HepG2 (cell line): Measurements from ENCODE around the gene KIAA0825. TPM values are rescaled to one million over a fixed set of nuclear protein-coding genes. Genes with fewer than 3 reads are reported as not detected.

Experiments
- BRD4 ChIP-seq: sonication (generic); formaldehyde crosslinking; IDR thresholded peaks from 2 replicates; pipeline ENCODE4 v1.4.0; 2020; ENCODE audit warnings: missing genetic modification reagents
- CERS6 ChIP-seq: sonication (generic); formaldehyde crosslinking; IDR thresholded peaks from 2 replicates; pipeline ENCODE4 v1.5.0; 2020; ENCODE audit warnings: missing genetic modification reagents
- GPBP1L1 ChIP-seq: sonication (generic); formaldehyde crosslinking; IDR thresholded peaks from 2 replicates; pipeline ENCODE4 v1.5.0; 2020; ENCODE audit warnings: mild to moderate bottlenecking, missing genetic modification reagents
- HDAC6 ChIP-seq: fragments of 200-600 bp; sonication (generic); IDR thresholded peaks from 2 replicates; pipeline ENCODE4 v1.7.0; 2017; ENCODE audit warnings: mild to moderate bottlenecking, antibody characterized with exemption, low read length, low read depth
- LCORL ChIP-seq, 2 experiments: fragments of 450-650 bp in 1 of 2; sonication (generic) in 1 of 2; formaldehyde crosslinking in 1 of 2; IDR thresholded peaks; 2 replicates each; pipeline versions ENCODE4 v1.5.0 to v1.6.1; 2017 to 2020; ENCODE audit warnings: antibody characterized with exemption in 1 of 2, missing genetic modification reagents in 1 of 2
- MAF1 ChIP-seq: sonication (generic); formaldehyde crosslinking; IDR thresholded peaks from 2 replicates; pipeline ENCODE4 v1.5.0; 2020; ENCODE audit warnings: missing genetic modification reagents, borderline replicate concordance
- NFE2L2 ChIP-seq: fragments of 150-350 bp; IDR thresholded peaks from 2 replicates; pipeline ENCODE4 v1.6.1; 2014; ENCODE audit warnings: low read length
- SATB2 ChIP-seq: sonication (generic); formaldehyde crosslinking; IDR thresholded peaks from 2 replicates; pipeline ENCODE4 v1.5.0; 2020; ENCODE audit warnings: missing genetic modification reagents
- SNAPC5 ChIP-seq: sonication (generic); formaldehyde crosslinking; IDR thresholded peaks from 2 replicates; pipeline ENCODE4 v1.8.1; 2023; ENCODE audit warnings: mild to moderate bottlenecking, missing genetic modification reagents, borderline replicate concordance
- ZFP62 ChIP-seq: sonication (generic); formaldehyde crosslinking; IDR thresholded peaks from 2 replicates; pipeline ENCODE4 v1.4.0; 2020; ENCODE audit warnings: missing genetic modification reagents
- ZNF264 ChIP-seq: sonication (generic); formaldehyde crosslinking; IDR thresholded peaks from 2 replicates; pipeline ENCODE4 v1.4.0; 2020; ENCODE audit warnings: missing genetic modification reagents
- ZNF33A ChIP-seq: sonication (generic); formaldehyde crosslinking; IDR thresholded peaks from 2 replicates; pipeline ENCODE4 v1.5.1; 2020; ENCODE audit warnings: missing genetic modification reagents, mild to moderate bottlenecking, moderate library complexity, borderline replicate concordance
- ZNF354B ChIP-seq: sonication (generic); formaldehyde crosslinking; IDR thresholded peaks from 2 replicates; pipeline ENCODE4 v1.8.0; 2022; ENCODE audit warnings: mild to moderate bottlenecking, missing genetic modification reagents
- ZNF737 ChIP-seq: sonication (generic); formaldehyde crosslinking; IDR thresholded peaks from 2 replicates; pipeline ENCODE4 v1.5.0; 2020; ENCODE audit warnings: missing genetic modification reagents, mild to moderate bottlenecking, borderline replicate concordance
- ZNF781 ChIP-seq: sonication (generic); formaldehyde crosslinking; IDR thresholded peaks from 2 replicates; pipeline ENCODE4 v1.5.1; 2020; ENCODE audit warnings: borderline replicate concordance, mild to moderate bottlenecking, missing genetic modification reagents; ENCODE audit errors: not compliant biosample characterization
- ZNF816 ChIP-seq: sonication (generic); formaldehyde crosslinking; IDR thresholded peaks from 2 replicates; pipeline ENCODE4 v1.8.0; 2022; ENCODE audit warnings: missing genetic modification reagents, mild to moderate bottlenecking, borderline replicate concordance
- ZSCAN9 ChIP-seq: IDR thresholded peaks from 2 replicates; pipeline ENCODE4 v1.6.1; 2016; ENCODE audit warnings: borderline replicate concordance
- polyA plus RNA-seq, 8 experiments: library from polyadenylated mRNA; depleted of rRNA in 3 of 8; stranded (reverse) in 7 of 8; unstranded in 1 of 8; fragments of >200 nt; fragmentation: Illumina TruSeq in 4 of 8; extraction: Trizol in 4 of 8; gene quantifications; 2 replicates each; pipeline versions ENCODE4 v1.2.1 to v1.2.3, GENCODE V29; 2011 to 2016; ENCODE audit warnings: low read depth in 4 of 8, missing spikeins in 1 of 8, mixed read lengths in 1 of 8; ENCODE audit not compliant: insufficient read depth in 1 of 8
- total RNA-seq, 5 experiments: library from RNA; depleted of rRNA; stranded (reverse); fragments of >200 nt; fragmentation: Illumina TruSeq; extraction: Trizol; gene quantifications; 2 replicates each; pipeline ENCODE4 v1.2.3, GENCODE V29; 2016; ENCODE audit warnings: low read depth in 1 of 5
- TF ChIP-seq, protein P1 (sequence below): sonication (generic); formaldehyde crosslinking; IDR thresholded peaks from 2 replicates; pipeline ENCODE4 v1.4.0; 2020; ENCODE audit warnings: missing genetic modification reagents, borderline replicate concordance

Gene KIAA0825
- total and polyA plus RNA-seq, 2 of the 13 experiments (the other 11 are each of a cell fraction or from before 2014, with no cell fraction given), result 0.05 to 0.51 TPM

DNA sequence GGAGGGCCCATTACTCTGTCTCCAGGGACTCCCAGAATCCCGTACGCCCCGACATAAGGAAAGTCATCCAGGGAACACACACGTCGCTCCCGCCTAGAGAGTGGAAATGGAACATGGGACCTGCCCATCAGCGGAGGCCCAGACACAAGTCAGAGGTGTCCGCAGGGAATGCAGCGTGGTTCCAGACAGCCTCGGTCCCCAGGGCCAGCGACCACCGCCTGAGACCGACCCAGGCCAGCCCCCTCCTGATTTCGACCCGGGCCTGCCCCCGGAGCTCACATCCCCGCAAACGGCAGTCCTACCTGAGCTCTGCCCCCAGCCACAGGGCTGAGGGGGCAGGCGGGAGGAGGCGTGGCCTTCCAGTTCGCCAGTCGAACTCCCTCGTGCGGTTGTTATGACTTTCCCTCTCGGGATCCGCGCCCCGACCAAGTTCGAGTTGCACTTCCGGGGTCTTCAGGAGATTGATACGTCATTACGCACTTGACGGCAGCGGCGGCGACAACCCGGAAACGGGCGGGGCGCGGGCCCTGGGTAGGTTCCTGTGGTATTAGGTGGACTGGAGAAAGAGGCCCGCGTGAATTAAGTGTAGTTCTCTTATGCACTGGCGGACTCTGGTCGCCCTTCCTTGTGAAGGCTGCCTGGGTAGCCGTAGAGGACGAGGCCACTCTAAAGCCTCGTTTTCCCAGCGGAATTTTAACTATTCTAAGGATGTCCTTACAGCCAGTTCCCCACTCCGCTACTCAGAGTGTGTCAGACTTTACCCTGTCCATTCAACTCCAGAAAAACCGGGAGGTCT is 507.0 kb downstream of the KIAA0825 start (continued):
- TF ChIP-seq, protein P1, sequence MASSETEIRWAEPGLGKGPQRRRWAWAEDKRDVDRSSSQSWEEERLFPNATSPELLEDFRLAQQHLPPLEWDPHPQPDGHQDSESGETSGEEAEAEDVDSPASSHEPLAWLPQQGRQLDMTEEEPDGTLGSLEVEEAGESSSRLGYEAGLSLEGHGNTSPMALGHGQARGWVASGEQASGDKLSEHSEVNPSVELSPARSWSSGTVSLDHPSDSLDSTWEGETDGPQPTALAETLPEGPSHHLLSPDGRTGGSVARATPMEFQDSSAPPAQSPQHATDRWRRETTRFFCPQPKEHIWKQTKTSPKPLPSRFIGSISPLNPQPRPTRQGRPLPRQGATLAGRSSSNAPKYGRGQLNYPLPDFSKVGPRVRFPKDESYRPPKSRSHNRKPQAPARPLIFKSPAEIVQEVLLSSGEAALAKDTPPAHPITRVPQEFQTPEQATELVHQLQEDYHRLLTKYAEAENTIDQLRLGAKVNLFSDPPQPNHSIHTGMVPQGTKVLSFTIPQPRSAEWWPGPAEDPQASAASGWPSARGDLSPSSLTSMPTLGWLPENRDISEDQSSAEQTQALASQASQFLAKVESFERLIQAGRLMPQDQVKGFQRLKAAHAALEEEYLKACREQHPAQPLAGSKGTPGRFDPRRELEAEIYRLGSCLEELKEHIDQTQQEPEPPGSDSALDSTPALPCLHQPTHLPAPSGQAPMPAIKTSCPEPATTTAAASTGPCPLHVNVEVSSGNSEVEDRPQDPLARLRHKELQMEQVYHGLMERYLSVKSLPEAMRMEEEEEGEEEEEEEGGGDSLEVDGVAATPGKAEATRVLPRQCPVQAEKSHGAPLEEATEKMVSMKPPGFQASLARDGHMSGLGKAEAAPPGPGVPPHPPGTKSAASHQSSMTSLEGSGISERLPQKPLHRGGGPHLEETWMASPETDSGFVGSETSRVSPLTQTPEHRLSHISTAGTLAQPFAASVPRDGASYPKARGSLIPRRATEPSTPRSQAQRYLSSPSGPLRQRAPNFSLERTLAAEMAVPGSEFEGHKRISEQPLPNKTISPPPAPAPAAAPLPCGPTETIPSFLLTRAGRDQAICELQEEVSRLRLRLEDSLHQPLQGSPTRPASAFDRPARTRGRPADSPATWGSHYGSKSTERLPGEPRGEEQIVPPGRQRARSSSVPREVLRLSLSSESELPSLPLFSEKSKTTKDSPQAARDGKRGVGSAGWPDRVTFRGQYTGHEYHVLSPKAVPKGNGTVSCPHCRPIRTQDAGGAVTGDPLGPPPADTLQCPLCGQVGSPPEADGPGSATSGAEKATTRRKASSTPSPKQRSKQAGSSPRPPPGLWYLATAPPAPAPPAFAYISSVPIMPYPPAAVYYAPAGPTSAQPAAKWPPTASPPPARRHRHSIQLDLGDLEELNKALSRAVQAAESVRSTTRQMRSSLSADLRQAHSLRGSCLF, result 0 out of 2 replicates have a peak, but pooled peaks have one; percentile 33
- TF ChIP-seq MAF1 (0 out of 2 replicates have a peak, but pooled peaks have one; percentile 64), SATB2 (CRISPR knock-in tag) (no peak), ZNF264 (CRISPR knock-in tag) (peak; percentile 77; the same call in 1 of the 2 replicates), ZFP62 (CRISPR knock-in tag) (no peak), BRD4 (CRISPR knock-in tag) (peak; percentile 60; the same call in 1 of the 2 replicates), CERS6 (CRISPR knock-in tag) (no peak), ZNF781 (CRISPR knock-in tag) (peak; percentile 47), LCORL (IDR thresholded peaks at IDR 0.05) (no peak), LCORL (CRISPR knock-in tag; IDR thresholded peaks at IDR 0.05) (peak; percentile 57; the same call in 1 of the 2 replicates), ZNF33A (peak; percentile 67; the same call in 1 of the 2 replicates), HDAC6 (no peak), ZNF816 (CRISPR knock-in tag) (0 out of 2 replicates have a peak, but pooled peaks have one; percentile 33), ZNF354B (no peak), GPBP1L1 (CRISPR knock-in tag) (no peak), NFE2L2 (no peak), ZSCAN9 (peak; percentile 60; the same call in 1 of the 2 replicates), ZNF737 (CRISPR knock-in tag) (peak; percentile 9; the same call in 1 of the 2 replicates), SNAPC5 (CRISPR knock-in tag) (no peak)
